SU-DHL-6 (cell line): ENCODE results near the gene SPP2.

Experiments
- EZH2phosphoT487 ChIP-seq: fragments of 200-600 bp; sonication (generic), shearing (Covaris generic); conservative IDR thresholded peaks from 2 replicates; pipeline ENCODE4 v1.6.1; 2018; ENCODE audit warnings: mild to moderate bottlenecking, antibody characterized with exemption, low read length, moderate library complexity, mixed read lengths
- TF ChIP-seq, protein P1 (sequence below): fragments of 200-600 bp; sonication (generic); IDR thresholded peaks from one replicate; pipeline ENCODE4 v1.5.1; 2017; ENCODE audit warnings: antibody characterized with exemption, mild to moderate bottlenecking, low read length, moderate library complexity; ENCODE audit not compliant: insufficient read depth, poor library complexity, severe bottlenecking

- TF ChIP-seq EZH2phosphoT487, result no peak
- TF ChIP-seq, protein P1, sequence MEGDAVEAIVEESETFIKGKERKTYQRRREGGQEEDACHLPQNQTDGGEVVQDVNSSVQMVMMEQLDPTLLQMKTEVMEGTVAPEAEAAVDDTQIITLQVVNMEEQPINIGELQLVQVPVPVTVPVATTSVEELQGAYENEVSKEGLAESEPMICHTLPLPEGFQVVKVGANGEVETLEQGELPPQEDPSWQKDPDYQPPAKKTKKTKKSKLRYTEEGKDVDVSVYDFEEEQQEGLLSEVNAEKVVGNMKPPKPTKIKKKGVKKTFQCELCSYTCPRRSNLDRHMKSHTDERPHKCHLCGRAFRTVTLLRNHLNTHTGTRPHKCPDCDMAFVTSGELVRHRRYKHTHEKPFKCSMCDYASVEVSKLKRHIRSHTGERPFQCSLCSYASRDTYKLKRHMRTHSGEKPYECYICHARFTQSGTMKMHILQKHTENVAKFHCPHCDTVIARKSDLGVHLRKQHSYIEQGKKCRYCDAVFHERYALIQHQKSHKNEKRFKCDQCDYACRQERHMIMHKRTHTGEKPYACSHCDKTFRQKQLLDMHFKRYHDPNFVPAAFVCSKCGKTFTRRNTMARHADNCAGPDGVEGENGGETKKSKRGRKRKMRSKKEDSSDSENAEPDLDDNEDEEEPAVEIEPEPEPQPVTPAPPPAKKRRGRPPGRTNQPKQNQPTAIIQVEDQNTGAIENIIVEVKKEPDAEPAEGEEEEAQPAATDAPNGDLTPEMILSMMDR, result no peak
Measured at GRCh38 chr2:234098681-234099080, 48.2 kb downstream of the SPP2 start.
